ENCODE data around the gene TNFRSF1A. TPM values are rescaled to one million over a fixed set of nuclear protein-coding genes. Genes with fewer than 3 reads are reported as not detected.

The TNFRSF1A gene
- total RNA-seq, 1 experiment from 2014 or later = 44.1 TPM

- no peak for TF ChIP-seq HMGA2 (CRISPR knock-in tag; IDR thresholded peaks at IDR 0.05)
- TF ChIP-seq USF1 (CRISPR knock-in tag; IDR thresholded peaks at IDR 0.05) = no peak
- no peak for TF ChIP-seq TP53 (CRISPR knock-in tag; IDR thresholded peaks at IDR 0.05)
- TF ChIP-seq SP1 (CRISPR knock-in tag; conservative IDR thresholded peaks at IDR 0.05) = no peak
- no peak for TF ChIP-seq ZNF532 (CRISPR knock-in tag; IDR thresholded peaks at IDR 0.05; ENCODE audit: borderline replicate concordance)
- no peak for TF ChIP-seq AFF4 (CRISPR knock-in tag; IDR thresholded peaks at IDR 0.05; ENCODE audit: borderline replicate concordance)
- TF ChIP-seq AR (CRISPR knock-in tag; IDR thresholded peaks at IDR 0.05) = no peak
- TF ChIP-seq JUN (CRISPR knock-in tag; IDR thresholded peaks at IDR 0.05) = no peak
- TF ChIP-seq ETV6 (CRISPR knock-in tag; IDR thresholded peaks at IDR 0.05) = no peak
- TF ChIP-seq ZNF396 (CRISPR knock-in tag; IDR thresholded peaks at IDR 0.05; ENCODE audit: borderline replicate concordance) = no peak
Measured at GRCh38 chr12:6386038-6386437, 44.2 kb upstream of the TNFRSF1A start (continued).

GRCh38 chr12:6384499-6385436, 42.9 kb upstream of the TNFRSF1A start:
- no peaks in the 10 kb centered on the region for H3K9me3 Mint-ChIP-seq
- POLR2A ChIA-PET = interaction anchor here (0.7 to 1.9 kb wide), 3 partner anchors 9 to 396 kb away, joined by 4 to 5 read pairs (median 4); partner anchors contain the start of gene SCNN1A
- CTCF ChIA-PET = interaction anchor here (0.9 to 2.7 kb wide), 6 partner anchors 10 to 89 kb away, joined by 3 to 13 read pairs (median 6); no protein-coding TSS in a partner anchor
- peaks cover 38% of the 10 kb centered on the region for H3K27me3 Mint-ChIP-seq (ENCODE audit: low read depth)
- H3K27ac Mint-ChIP-seq = no peak overlapping the region
- no peaks in the 10 kb centered on the region for H3K36me3 Mint-ChIP-seq
- ATAC-seq (no peak), DNase-seq (ENCODE audit: low spot score) (no peak)
- 0 out of 2 replicates have a peak overlapping the region, but pooled peaks have one; percentile 16 for H3K4me3 Mint-ChIP-seq
- peaks cover 53% of the 10 kb centered on the region for H3K4me1 Mint-ChIP-seq
- TF ChIP-seq ZNF317 (CRISPR knock-in tag; IDR thresholded peaks at IDR 0.05; ENCODE audit: borderline replicate concordance, low read depth) (no peak), CDX4 (CRISPR knock-in tag; IDR thresholded peaks at IDR 0.05; ENCODE audit: borderline replicate concordance) (no peak), ARID4B (CRISPR knock-in tag; IDR thresholded peaks at IDR 0.05; ENCODE audit: borderline replicate concordance) (no peak), USF1 (CRISPR knock-in tag; IDR thresholded peaks at IDR 0.05) (no peak), ZNF121 (CRISPR knock-in tag; IDR thresholded peaks at IDR 0.05) (no peak), FOXP1 (CRISPR knock-in tag; IDR thresholded peaks at IDR 0.05; ENCODE audit: borderline replicate concordance) (no peak), HMGA2 (CRISPR knock-in tag; IDR thresholded peaks at IDR 0.05) (no peak)
